ENCODE measurements around the gene PEX6. TPM values are rescaled to one million over a fixed set of nuclear protein-coding genes. Genes with fewer than 3 reads are reported as not detected.
"Not testable (repeated sequence)": the region's sequence is repeated elsewhere in the genome, so short reads cannot be mapped to it uniquely, and the experiment has no call there.

Gene PEX6
- total RNA-seq, 3 donors from 2014 or later, result 13.0 to 22.3 (median 18.9) TPM

GRCh38 chr6:42952389-42952788 lies 26.6 kb downstream of the PEX6 start:
- H3K4me3 ChIP-seq, result no peak overlapping the region
- no peaks in the 10 kb centered on the region for H3K9me3 ChIP-seq
- H3K36me3 ChIP-seq, result no peaks in the 10 kb centered on the region
- DNase-seq (ENCODE audit: low spot score in 2 of 2), result no peak
- H3K4me1 ChIP-seq, result no peaks in the 10 kb centered on the region
- TF ChIP-seq CTCF (IDR thresholded peaks at IDR 0.05) (no peak), POLR2AphosphoS5 (IDR thresholded peaks at IDR 0.05) (no peak)
- H3K27me3 ChIP-seq, result no peaks in the 10 kb centered on the region
- intact Hi-C loops (cut with DNase I; ENCODE audit: low total_unique reads), result no loop called here
- no peak overlapping the region for H3K27ac ChIP-seq

GRCh38 chr6:42947950-42948349 lies 31.0 kb downstream of the PEX6 start:
- no peak overlapping the region for H3K4me3 ChIP-seq
- intact Hi-C loops (cut with DNase I; ENCODE audit: low total_unique reads), result no loop called here
- H3K27me3 ChIP-seq, result no peaks in the 10 kb centered on the region
- no peak overlapping the region for H3K27ac ChIP-seq
- TF ChIP-seq POLR2AphosphoS5 (IDR thresholded peaks at IDR 0.05) (no peak), POLR2A (IDR thresholded peaks at IDR 0.05) (no peak), CTCF (IDR thresholded peaks at IDR 0.05) (no peak)
- H3K36me3 ChIP-seq, result no peaks in the 10 kb centered on the region
- no peaks in the 10 kb centered on the region for H3K9me3 ChIP-seq
- H3K4me1 ChIP-seq, result no peaks in the 10 kb centered on the region
- DNase-seq (ENCODE audit: low spot score in 2 of 2), result no peak

- Histone ChIP-seq H3K27ac (no peak overlapping the region), H3K9me3 (no peaks in the 10 kb centered on the region), H3K27me3 (no peaks in the 10 kb centered on the region), H3K4me1 (no peaks in the 10 kb centered on the region), H3K4me3 (no peak overlapping the region), H3K36me3 (no peaks in the 10 kb centered on the region)
- TF ChIP-seq POLR2A (IDR thresholded peaks at IDR 0.05), result no peak
- no peak for TF ChIP-seq POLR2AphosphoS5 (IDR thresholded peaks at IDR 0.05)
- no peak for TF ChIP-seq CTCF (IDR thresholded peaks at IDR 0.05)
- intact Hi-C loops (cut with DNase I; ENCODE audit: low total_unique reads), result no loop called here
- no peak for DNase-seq (ENCODE audit: low spot score in 2 of 2)
These were observed 36.5 kb downstream of the PEX6 start for GRCh38 chr6:42942444-42942843.

GRCh38 chr6:42941356-42941755 lies 37.6 kb downstream of the PEX6 start:
- H3K27ac ChIP-seq; H3K4me3 ChIP-seq; DNase-seq (ENCODE audit: low spot score in 2 of 2); intact Hi-C loops (cut with DNase I; ENCODE audit: low total_unique reads); H3K9me3 ChIP-seq; H3K4me1 ChIP-seq; H3K27me3 ChIP-seq; H3K36me3 ChIP-seq: not testable (repeated sequence)

GRCh38 chr6:42940493-42941045 lies 38.4 kb downstream of the PEX6 start:
- no peak overlapping the region for H3K27ac ChIP-seq
- H3K9me3 ChIP-seq, result no peaks in the 10 kb centered on the region
- no peak for TF ChIP-seq POLR2A (IDR thresholded peaks at IDR 0.05)
- H3K27me3 ChIP-seq, result no peaks in the 10 kb centered on the region
- no peak overlapping the region for H3K4me3 ChIP-seq
- no peaks in the 10 kb centered on the region for H3K36me3 ChIP-seq
- DNase-seq (ENCODE audit: low spot score in 2 of 2), result no peak
- intact Hi-C loops (cut with DNase I; ENCODE audit: low total_unique reads), result no loop called here
- no peaks in the 10 kb centered on the region for H3K4me1 ChIP-seq

- no peak for TF ChIP-seq CTCF (IDR thresholded peaks at IDR 0.05)
- no peak for TF ChIP-seq POLR2AphosphoS5 (IDR thresholded peaks at IDR 0.05)
- TF ChIP-seq POLR2A (IDR thresholded peaks at IDR 0.05), result no peak
- H3K4me1 ChIP-seq, result no peaks in the 10 kb centered on the region
- H3K36me3 ChIP-seq, result no peaks in the 10 kb centered on the region
- no peaks in the 10 kb centered on the region for H3K27me3 ChIP-seq
- no peak overlapping the region for H3K4me3 ChIP-seq
- DNase-seq (ENCODE audit: low spot score in 2 of 2), result no peak
- no peak overlapping the region for H3K27ac ChIP-seq
- intact Hi-C loops (cut with DNase I; ENCODE audit: low total_unique reads), result no loop called here
- no peaks in the 10 kb centered on the region for H3K9me3 ChIP-seq
These were observed 39.2 kb downstream of the PEX6 start for GRCh38 chr6:42939810-42940167.

Data from breast epithelium (tissue), 4 donors.